Stimulated activated naive B cell treated with anti-CD40 and anti-IgM and Interleukin-4, amounts not matched to agents 10 μg/mL and 1 μg/mL and 100 μg/mL, for 72 hours (primary cell): Measurements from ENCODE around the gene GPR78.

ENCODE experiments used
- ATAC-seq, 2 donors: fragments of 150-1000 bp; cut with Tn5 transposase; replicated peaks; 2 replicates each; pipeline ENCODE4 v1.10.0; 2021; ENCODE audit warnings: moderate library complexity in 1 of 2
- DNase-seq: peaks from one replicate; pipeline ENCODE4 v3.0.0; 2021
- H3K27ac Mint-ChIP-seq: one replicate; pipeline ENCODE4 v1.8.0; 2022; ENCODE audit warnings: mild to moderate bottlenecking, mixed read lengths
- H3K27me3 Mint-ChIP-seq, 2 donors: one replicate each; pipeline ENCODE4 v1.8.0; 2022; ENCODE audit warnings: mixed read lengths in 2 of 2
- H3K36me3 Mint-ChIP-seq, 2 donors: one replicate each; pipeline ENCODE4 v1.8.0; 2022; ENCODE audit warnings: mixed read lengths in 2 of 2, mild to moderate bottlenecking in 1 of 2
- H3K4me1 Mint-ChIP-seq, 2 donors: one replicate each; pipeline ENCODE4 v1.8.0; 2022; ENCODE audit warnings: mixed read lengths in 2 of 2, mild to moderate bottlenecking in 1 of 2
- H3K4me3 Mint-ChIP-seq, 2 donors: one replicate each; pipeline ENCODE4 v1.8.0; 2022; ENCODE audit warnings: mild to moderate bottlenecking in 2 of 2, mixed read lengths in 2 of 2, moderate library complexity in 1 of 2
- H3K9me3 Mint-ChIP-seq, 2 donors: one replicate each; pipeline ENCODE4 v1.8.0; 2022; ENCODE audit warnings: mixed read lengths in 2 of 2, mild to moderate bottlenecking in 1 of 2

Gene GPR78

GRCh38 chr4:8541981-8542715 lies 38.0 kb upstream of the GPR78 start:
- no peaks in the 10 kb centered on the region for H3K36me3 Mint-ChIP-seq

DNA sequence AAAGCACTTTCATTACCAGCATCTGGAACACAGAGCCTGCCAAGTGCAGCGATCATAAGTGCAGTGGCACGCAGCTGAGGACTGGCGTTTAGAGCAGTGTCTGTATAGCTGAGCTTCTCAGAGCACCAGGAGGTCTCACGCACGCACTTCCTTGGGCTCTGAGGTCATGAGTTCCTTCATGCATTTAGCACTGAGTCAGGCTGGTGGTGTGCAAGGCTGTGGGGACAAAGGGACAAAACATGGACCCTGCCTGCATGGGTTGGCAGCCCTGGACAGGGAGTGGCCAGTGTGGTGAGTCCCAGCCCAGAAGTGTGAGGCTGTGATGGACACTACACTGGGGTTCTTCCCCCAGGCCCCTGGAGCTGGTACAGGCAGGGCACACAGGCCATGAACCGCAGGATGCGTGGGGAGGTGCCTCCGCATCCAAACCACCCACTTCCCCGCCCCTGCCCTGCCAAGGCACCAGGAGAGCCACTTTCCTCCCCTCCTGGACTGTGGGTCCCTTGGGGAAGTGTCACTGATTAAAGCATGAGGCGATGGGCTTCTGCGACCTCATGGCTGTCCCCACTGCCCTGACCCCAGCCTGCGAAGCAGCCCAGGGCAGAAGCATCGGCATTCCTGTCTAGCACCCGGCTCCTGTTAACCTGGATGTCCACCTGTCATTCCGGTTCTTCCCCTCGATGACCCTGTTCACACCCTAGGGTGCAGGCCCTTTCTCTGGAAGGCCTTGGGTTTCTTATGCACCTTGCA lies 37.2 kb upstream of the GPR78 start:
- ATAC-seq (no peak), DNase-seq (no peak)
- Mint-ChIP-seq H3K27me3 (peaks cover 0 to 17% of the 10 kb centered on the region in 2 donors), H3K36me3 (no peaks in the 10 kb centered on the region), H3K4me3 (no peak overlapping the region), H3K4me1 (no peaks in the 10 kb centered on the region), H3K9me3 (peaks cover 0 to 7% of the 10 kb centered on the region in 2 donors), H3K27ac (no peak overlapping the region)

More at GRCh38 chr4:8541981-8542715, 38.0 kb upstream of the GPR78 start:
- no peak for DNase-seq
- peaks cover 0 to 18% of the 10 kb centered on the region in 2 donors for H3K27me3 Mint-ChIP-seq
- no peak overlapping the region for H3K4me3 Mint-ChIP-seq
- peaks cover 0 to under 1% of the 10 kb centered on the region in 2 donors for H3K4me1 Mint-ChIP-seq
- H3K27ac Mint-ChIP-seq = no peak overlapping the region
- no peak for ATAC-seq
- H3K9me3 Mint-ChIP-seq = peaks cover 0 to 7% of the 10 kb centered on the region in 2 donors

- no peak overlapping the region for H3K4me3 Mint-ChIP-seq
- ATAC-seq = no peak
- peaks cover 0 to 7% of the 10 kb centered on the region in 2 donors for H3K9me3 Mint-ChIP-seq
- H3K27ac Mint-ChIP-seq = no peak overlapping the region
- DNase-seq = no peak
- no peaks in the 10 kb centered on the region for H3K36me3 Mint-ChIP-seq
- H3K27me3 Mint-ChIP-seq = peaks cover 0 to 10% of the 10 kb centered on the region in 2 donors
- H3K4me1 Mint-ChIP-seq = no peaks in the 10 kb centered on the region
Observed at GRCh38 chr4:8543623-8544022, 36.6 kb upstream of the GPR78 start.

GRCh38 chr4:8544282-8544681 lies 35.9 kb upstream of the GPR78 start:
- Mint-ChIP-seq H3K36me3 (no peaks in the 10 kb centered on the region), H3K4me1 (no peaks in the 10 kb centered on the region), H3K27me3 (peaks cover 0 to 10% of the 10 kb centered on the region in 2 donors), H3K9me3 (peaks cover 0 to 7% of the 10 kb centered on the region in 2 donors), H3K27ac (no peak overlapping the region), H3K4me3 (no peak overlapping the region)
- ATAC-seq (no peak), DNase-seq (no peak)

- no peak for DNase-seq
- H3K36me3 Mint-ChIP-seq = no peaks in the 10 kb centered on the region
- H3K27me3 Mint-ChIP-seq = peaks cover 0 to 10% of the 10 kb centered on the region in 2 donors
- ATAC-seq = no peak
- H3K27ac Mint-ChIP-seq = no peak overlapping the region
- no peaks in the 10 kb centered on the region for H3K4me1 Mint-ChIP-seq
- H3K9me3 Mint-ChIP-seq = peaks cover 0 to 7% of the 10 kb centered on the region in 2 donors
- H3K4me3 Mint-ChIP-seq = no peak overlapping the region
Observed at GRCh38 chr4:8544741-8545438, 35.3 kb upstream of the GPR78 start.

DNA sequence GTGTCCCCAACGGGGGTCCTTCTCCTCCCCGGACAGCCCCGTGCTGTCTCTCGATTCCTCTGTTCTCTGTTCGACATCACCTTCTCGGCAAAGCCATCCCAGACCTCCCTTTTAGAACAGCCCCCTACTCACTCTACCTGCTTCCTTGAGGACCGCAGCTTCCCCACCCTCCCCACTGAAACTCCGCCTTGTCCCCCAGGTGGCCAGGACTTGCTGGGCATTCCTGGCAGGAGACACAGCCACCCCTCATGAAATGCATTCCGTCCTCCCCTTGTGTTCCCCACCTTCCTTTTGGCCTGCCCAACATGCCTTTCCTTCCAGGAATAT lies 34.8 kb upstream of the GPR78 start:
- H3K27ac Mint-ChIP-seq = no peak overlapping the region
- DNase-seq = no peak
- no peaks in the 10 kb centered on the region for H3K36me3 Mint-ChIP-seq
- no peaks in the 10 kb centered on the region for H3K4me1 Mint-ChIP-seq
- peaks cover 0 to 10% of the 10 kb centered on the region in 2 donors for H3K27me3 Mint-ChIP-seq
- peaks cover 0 to 7% of the 10 kb centered on the region in 2 donors for H3K9me3 Mint-ChIP-seq
- no peak overlapping the region for H3K4me3 Mint-ChIP-seq
- no peak for ATAC-seq

- DNase-seq = no peak
- Mint-ChIP-seq H3K4me3 (no peak overlapping the region), H3K9me3 (peaks cover 0 to 7% of the 10 kb centered on the region in 2 donors), H3K36me3 (no peaks in the 10 kb centered on the region), H3K27ac (no peak overlapping the region), H3K4me1 (no peaks in the 10 kb centered on the region), H3K27me3 (peaks cover 0 to 12% of the 10 kb centered on the region in 2 donors)
- ATAC-seq = no peak
Observed at GRCh38 chr4:8546766-8547107, 33.5 kb upstream of the GPR78 start.

GRCh38 chr4:8547108-8547911 lies 32.9 kb upstream of the GPR78 start:
- Mint-ChIP-seq H3K4me3 (no peak overlapping the region), H3K36me3 (no peaks in the 10 kb centered on the region), H3K27me3 (peaks cover 0 to 18% of the 10 kb centered on the region in 2 donors), H3K4me1 (no peaks in the 10 kb centered on the region), H3K9me3 (peaks cover 0 to 7% of the 10 kb centered on the region in 2 donors), H3K27ac (no peak overlapping the region)
- no peak for ATAC-seq
- no peak for DNase-seq

DNA sequence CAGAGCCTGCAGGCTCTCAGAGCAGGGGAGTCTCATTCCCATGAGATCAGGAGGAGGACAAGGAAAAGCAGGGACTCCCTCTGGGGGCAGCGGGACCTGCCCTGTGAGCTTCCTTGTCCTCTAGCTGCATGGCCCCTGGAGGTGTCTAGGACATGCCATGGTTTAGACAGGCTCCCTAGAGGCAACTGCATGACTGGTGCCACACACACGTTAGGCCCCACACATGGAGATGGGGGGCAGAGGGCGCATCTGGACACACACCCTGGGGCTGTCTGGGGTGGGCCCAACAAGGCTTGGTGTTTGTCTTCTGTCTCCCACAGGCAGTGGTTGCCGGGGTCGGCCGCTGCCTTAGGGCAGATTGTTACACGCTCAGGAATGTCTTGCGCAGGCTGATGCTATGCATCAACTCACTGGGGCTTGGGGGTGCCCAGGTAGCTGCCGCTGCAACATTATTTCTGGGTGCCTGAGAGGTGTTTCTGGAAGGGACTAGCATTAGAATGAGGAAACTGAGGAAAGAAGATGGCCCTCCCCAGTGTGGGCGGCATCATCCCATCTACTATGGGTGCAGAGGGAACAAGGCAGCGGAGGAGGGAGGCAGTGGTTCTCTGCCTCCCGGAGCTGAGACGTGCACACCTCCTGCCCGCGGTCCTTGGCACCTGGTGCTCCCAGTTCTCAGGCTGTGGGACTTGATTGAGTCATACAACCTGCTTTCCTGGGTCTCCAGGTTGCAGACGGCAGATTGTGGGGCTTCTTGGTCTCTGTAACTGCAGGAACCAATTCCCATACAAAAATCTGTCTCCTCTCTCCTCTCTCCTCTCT lies 32.1 kb upstream of the GPR78 start:
- H3K27me3 Mint-ChIP-seq = peaks cover 0 to 22% of the 10 kb centered on the region in 2 donors
- ATAC-seq (no peak), DNase-seq (no peak)
- peaks cover 0 to 1% of the 10 kb centered on the region in 2 donors for H3K36me3 Mint-ChIP-seq
- H3K4me1 Mint-ChIP-seq = no peaks in the 10 kb centered on the region
- no peak overlapping the region for H3K4me3 Mint-ChIP-seq
- H3K27ac Mint-ChIP-seq = no peak overlapping the region
- peaks cover 0 to 7% of the 10 kb centered on the region in 2 donors for H3K9me3 Mint-ChIP-seq

DNA sequence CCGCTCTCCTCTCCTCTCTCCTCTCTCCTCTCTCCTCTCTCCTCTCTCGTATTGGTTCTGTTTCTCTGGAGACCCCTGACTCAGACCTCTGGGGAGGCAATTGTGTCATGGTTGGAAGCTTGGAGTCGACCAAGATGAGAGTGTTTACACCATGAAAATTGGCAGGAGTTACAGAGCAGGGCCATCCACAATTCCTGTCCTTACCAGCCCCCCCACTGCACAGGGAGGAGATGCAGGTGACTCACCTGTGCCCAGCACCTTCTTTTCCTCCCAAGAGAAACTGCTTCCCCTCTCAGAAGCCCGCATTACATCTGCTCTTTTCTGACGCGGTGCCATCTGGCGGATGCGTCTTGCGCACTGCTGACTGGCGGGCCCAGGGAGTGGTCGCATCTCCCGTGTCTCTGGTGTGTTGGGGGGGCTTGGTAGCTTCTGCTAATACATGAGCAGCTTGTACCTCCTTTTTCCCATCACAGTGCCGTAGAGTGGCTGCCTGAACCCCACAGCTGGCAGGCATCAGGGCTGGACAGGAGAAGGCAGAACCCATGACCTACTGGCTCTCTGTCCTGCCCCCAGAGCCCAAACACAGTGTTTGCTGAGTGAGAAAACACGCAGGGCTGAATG lies 31.4 kb upstream of the GPR78 start:
- ATAC-seq = no peak
- H3K4me3 Mint-ChIP-seq = no peak overlapping the region
- H3K9me3 Mint-ChIP-seq = peaks cover 0 to 5% of the 10 kb centered on the region in 2 donors
- DNase-seq = no peak
- H3K27ac Mint-ChIP-seq = no peak overlapping the region
- peaks cover 0 to 1% of the 10 kb centered on the region in 2 donors for H3K36me3 Mint-ChIP-seq
- H3K4me1 Mint-ChIP-seq = no peaks in the 10 kb centered on the region
- peaks cover 0 to 22% of the 10 kb centered on the region in 2 donors for H3K27me3 Mint-ChIP-seq

DNA sequence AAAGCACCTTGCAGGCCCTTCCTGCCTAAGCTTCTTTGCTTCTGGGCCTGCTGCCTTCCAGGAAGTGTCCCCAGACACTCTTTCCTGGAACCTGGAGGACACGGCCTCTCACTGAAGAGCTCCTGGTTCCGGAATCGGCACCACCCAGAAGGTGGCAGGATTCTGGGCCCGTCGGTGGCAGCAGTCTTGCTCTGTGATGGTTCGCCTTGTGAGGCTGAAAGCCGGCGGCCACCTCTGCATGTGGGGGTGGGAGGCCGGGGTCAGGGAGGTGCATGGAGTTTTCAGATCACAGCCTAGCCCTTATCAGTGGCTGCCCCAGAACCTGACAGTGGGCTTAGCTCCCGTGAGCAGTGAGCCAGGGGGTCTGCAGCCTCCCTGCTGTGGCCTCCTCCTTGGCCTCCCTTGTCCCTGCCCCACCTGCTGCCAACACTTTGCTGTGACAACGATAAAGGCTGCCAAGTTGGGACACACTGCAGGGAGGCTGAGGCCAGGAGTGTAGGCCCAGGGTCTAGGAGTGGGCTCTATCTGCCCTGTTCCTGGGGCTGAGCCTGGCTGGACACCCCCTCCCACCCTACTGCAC lies 30.8 kb upstream of the GPR78 start:
- Mint-ChIP-seq H3K4me1 (no peaks in the 10 kb centered on the region), H3K27me3 (peaks cover 0 to 16% of the 10 kb centered on the region in 2 donors), H3K4me3 (no peak overlapping the region), H3K36me3 (peaks cover 0 to 1% of the 10 kb centered on the region in 2 donors), H3K27ac (no peak overlapping the region), H3K9me3 (peaks cover 0 to under 1% of the 10 kb centered on the region in 2 donors)
- DNase-seq (no peak), ATAC-seq (no peak)

GRCh38 chr4:8550691-8551090 lies 29.5 kb upstream of the GPR78 start:
- DNase-seq = no peak
- Mint-ChIP-seq H3K4me3 (no peak overlapping the region), H3K27me3 (peaks cover 0 to 12% of the 10 kb centered on the region in 2 donors), H3K4me1 (no peaks in the 10 kb centered on the region), H3K36me3 (peaks cover 0 to 1% of the 10 kb centered on the region in 2 donors), H3K9me3 (no peaks in the 10 kb centered on the region), H3K27ac (no peak overlapping the region)
- ATAC-seq = no peak

- no peak for DNase-seq
- Mint-ChIP-seq H3K4me3 (no peak overlapping the region), H3K9me3 (no peaks in the 10 kb centered on the region), H3K4me1 (no peaks in the 10 kb centered on the region), H3K27ac (no peak overlapping the region), H3K27me3 (peaks cover 0 to 12% of the 10 kb centered on the region in 2 donors), H3K36me3 (peaks cover 0 to 1% of the 10 kb centered on the region in 2 donors)
- no peak for ATAC-seq
Observed at GRCh38 chr4:8552024-8552423, 28.2 kb upstream of the GPR78 start.
